Type B pancreatic cell (in vitro differentiated cells): ENCODE measurements around the gene CDC42BPB. TPM values are rescaled to one million over a fixed set of nuclear protein-coding genes. Genes with fewer than 3 reads are reported as not detected.

Experiments used
- DNase-seq: peaks from one replicate; pipeline ENCODE4 v3.0.0; 2021; ENCODE audit warnings: mixed read lengths; ENCODE audit not compliant: unreplicated experiment; ENCODE audit errors: extremely low spot score
- H3K27ac Mint-ChIP-seq: 2 replicates; pipeline ENCODE4 v1.8.0; 2021; ENCODE audit warnings: mild to moderate bottlenecking, mixed read lengths
- H3K27me3 Mint-ChIP-seq: 2 replicates; pipeline ENCODE4 v1.8.0; 2021; ENCODE audit warnings: mixed read lengths
- H3K36me3 Mint-ChIP-seq: 2 replicates; pipeline ENCODE4 v1.8.0; 2021; ENCODE audit warnings: mixed read lengths
- H3K4me1 Mint-ChIP-seq: one replicate; pipeline ENCODE4 v1.8.0; 2021; ENCODE audit warnings: mixed read lengths; ENCODE audit not compliant: unreplicated experiment
- H3K4me3 Mint-ChIP-seq: 2 replicates; pipeline ENCODE4 v1.8.0; 2021; ENCODE audit warnings: mild to moderate bottlenecking, mixed read lengths
- H3K9me3 Mint-ChIP-seq: 2 replicates; pipeline ENCODE4 v1.8.0; 2021; ENCODE audit warnings: mixed read lengths
- CTCF ChIP-seq: fragments of 200-600 bp; sonication (generic); conservative IDR thresholded peaks from 2 replicates; pipeline ENCODE4 v1.5.0; 2021; ENCODE audit warnings: antibody characterized with exemption, mild to moderate bottlenecking
- total RNA-seq: library from RNA; stranded (reverse); gene quantifications from 2 replicates; pipeline ENCODE4 v1.2.1, GENCODE V29; 2021; ENCODE audit warnings: low replicate concordance

Gene CDC42BPB
- total RNA-seq, 1 donor from 2014 or later: 88.6 TPM

- no peaks in the 10 kb centered on the region for H3K27me3 Mint-ChIP-seq
- DNase-seq: no peak
- no peaks in the 10 kb centered on the region for H3K4me1 Mint-ChIP-seq
- peaks cover 9% of the 10 kb centered on the region for H3K36me3 Mint-ChIP-seq
- no peak overlapping the region for H3K27ac Mint-ChIP-seq
- no peaks in the 10 kb centered on the region for H3K9me3 Mint-ChIP-seq
- no peak for TF ChIP-seq CTCF
- H3K4me3 Mint-ChIP-seq: no peak overlapping the region
Observed at GRCh38 chr14:102952276-102952675, 105.1 kb downstream of the CDC42BPB start.

- H3K27me3 Mint-ChIP-seq: no peaks in the 10 kb centered on the region
- H3K36me3 Mint-ChIP-seq: peaks cover 7% of the 10 kb centered on the region
- no peak overlapping the region for H3K4me3 Mint-ChIP-seq
- TF ChIP-seq CTCF: no peak
- H3K9me3 Mint-ChIP-seq: no peaks in the 10 kb centered on the region
- DNase-seq: no peak
- no peak overlapping the region for H3K27ac Mint-ChIP-seq
- H3K4me1 Mint-ChIP-seq: no peaks in the 10 kb centered on the region
Observed at GRCh38 chr14:102951799-102952198, 105.5 kb downstream of the CDC42BPB start.

- Mint-ChIP-seq H3K36me3 (peaks cover 7% of the 10 kb centered on the region), H3K27me3 (no peaks in the 10 kb centered on the region), H3K4me3 (no peak overlapping the region)
Observed at GRCh38 chr14:102951034-102951433, 106.3 kb downstream of the CDC42BPB start.

GRCh38 chr14:102949801-102950451 is 107.4 kb downstream of the CDC42BPB start:
- no peak for DNase-seq
- no peaks in the 10 kb centered on the region for H3K9me3 Mint-ChIP-seq

More at GRCh38 chr14:102951034-102951433, 106.3 kb downstream of the CDC42BPB start:
- H3K4me1 Mint-ChIP-seq: no peaks in the 10 kb centered on the region
- H3K27ac Mint-ChIP-seq: no peak overlapping the region
- TF ChIP-seq CTCF: no peak
- no peak for DNase-seq
- H3K9me3 Mint-ChIP-seq: no peaks in the 10 kb centered on the region

GRCh38 chr14:102949062-102949800 is 108.1 kb downstream of the CDC42BPB start:
- no peak for TF ChIP-seq CTCF
- Mint-ChIP-seq H3K9me3 (no peaks in the 10 kb centered on the region), H3K27ac (peak overlapping the region; percentile 50), H3K4me3 (no peak overlapping the region), H3K27me3 (no peaks in the 10 kb centered on the region), H3K4me1 (no peaks in the 10 kb centered on the region), H3K36me3 (peaks cover 7% of the 10 kb centered on the region)
- DNase-seq: no peak

More at GRCh38 chr14:102949801-102950451, 107.4 kb downstream of the CDC42BPB start:
- Mint-ChIP-seq H3K4me3 (no peak overlapping the region), H3K27me3 (no peaks in the 10 kb centered on the region), H3K36me3 (peaks cover 7% of the 10 kb centered on the region), H3K4me1 (no peaks in the 10 kb centered on the region), H3K27ac (peak overlapping the region; percentile 50)
- TF ChIP-seq CTCF: no peak
